GM21360 (cell line): ENCODE results near the gene SCN4B.

Experiments used
- ATAC-seq: cut with Tn5 transposase; IDR thresholded peaks from one replicate; pipeline ENCODE4 v1.9.1; 2021; ENCODE audit warnings: mild to moderate bottlenecking, moderate library complexity; ENCODE audit not compliant: unreplicated experiment

Gene SCN4B

GRCh38 chr11:118175031-118175992 lies 22.7 kb upstream of the SCN4B start:
- no peak for ATAC-seq

GRCh38 chr11:118174006-118174567 lies 21.5 kb upstream of the SCN4B start:
- ATAC-seq: no peak

- no peak for ATAC-seq
Measured at GRCh38 chr11:118172356-118172755, 19.7 kb upstream of the SCN4B start.

- no peak for ATAC-seq
Measured at GRCh38 chr11:118171269-118172062, 18.8 kb upstream of the SCN4B start.

- no peak for ATAC-seq
Measured at GRCh38 chr11:118170882-118171268, 18.3 kb upstream of the SCN4B start.

- ATAC-seq: no peak
Measured at GRCh38 chr11:118170231-118170630, 17.6 kb upstream of the SCN4B start.

GRCh38 chr11:118169300-118170140 lies 16.9 kb upstream of the SCN4B start:
- ATAC-seq: no peak

GRCh38 chr11:118168751-118169150 lies 16.1 kb upstream of the SCN4B start:
- no peak for ATAC-seq

- ATAC-seq: no peak
Measured at GRCh38 chr11:118168316-118168715, 15.7 kb upstream of the SCN4B start.

- no peak for ATAC-seq
Measured at GRCh38 chr11:118167906-118168305, 15.3 kb upstream of the SCN4B start.

GRCh38 chr11:118167253-118167652 lies 14.6 kb upstream of the SCN4B start:
- ATAC-seq: no peak

- ATAC-seq: no peak
Measured at GRCh38 chr11:118166641-118167040, 14.0 kb upstream of the SCN4B start.

- no peak for ATAC-seq
Measured at GRCh38 chr11:118164885-118165284, 12.3 kb upstream of the SCN4B start.

- ATAC-seq: no peak
Measured at GRCh38 chr11:118163494-118163893, 10.9 kb upstream of the SCN4B start.

GRCh38 chr11:118162846-118163245 lies 10.2 kb upstream of the SCN4B start:
- no peak for ATAC-seq

GRCh38 chr11:118161786-118162185 lies 9.2 kb upstream of the SCN4B start:
- no peak for ATAC-seq

- ATAC-seq: no peak
Measured at GRCh38 chr11:118157186-118157895, 4.7 kb upstream of the SCN4B start.

GRCh38 chr11:118156531-118157185 lies 4.0 kb upstream of the SCN4B start:
- no peak for ATAC-seq

GRCh38 chr11:118155776-118156530 lies 3.3 kb upstream of the SCN4B start:
- ATAC-seq: no peak
